GM04504 (cell line): ENCODE measurements around the gene KNL1.
"Not testable (repeated sequence)": the region's sequence is repeated elsewhere in the genome, so short reads cannot be mapped to it uniquely, and the experiment has no call there.

ENCODE experiments used
- DNase-seq: peaks from one replicate; pipeline ENCODE4 v3.0.0-alpha.2; 2012; ENCODE audit warnings: low read depth

Gene KNL1

DNA sequence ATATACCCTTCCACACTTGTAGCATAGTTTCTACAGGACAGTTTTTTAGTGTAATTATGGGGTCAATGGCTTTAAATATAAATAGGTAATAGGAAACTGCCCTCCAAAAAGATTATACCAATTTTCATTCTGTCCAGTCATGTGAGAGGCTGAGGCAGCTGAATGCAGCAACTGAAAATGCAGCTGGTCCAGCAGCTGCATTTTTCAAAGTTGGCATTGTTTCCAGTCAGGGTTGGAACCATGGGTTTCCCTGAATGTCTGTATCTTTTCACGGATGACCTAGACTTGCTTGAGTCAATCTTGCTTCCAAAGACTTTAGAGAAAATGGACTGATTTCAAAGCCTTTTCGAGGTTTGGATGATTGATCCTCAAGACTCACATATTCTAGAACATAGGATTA lies 9.9 kb upstream of the KNL1 start:
- no peak for DNase-seq

DNA sequence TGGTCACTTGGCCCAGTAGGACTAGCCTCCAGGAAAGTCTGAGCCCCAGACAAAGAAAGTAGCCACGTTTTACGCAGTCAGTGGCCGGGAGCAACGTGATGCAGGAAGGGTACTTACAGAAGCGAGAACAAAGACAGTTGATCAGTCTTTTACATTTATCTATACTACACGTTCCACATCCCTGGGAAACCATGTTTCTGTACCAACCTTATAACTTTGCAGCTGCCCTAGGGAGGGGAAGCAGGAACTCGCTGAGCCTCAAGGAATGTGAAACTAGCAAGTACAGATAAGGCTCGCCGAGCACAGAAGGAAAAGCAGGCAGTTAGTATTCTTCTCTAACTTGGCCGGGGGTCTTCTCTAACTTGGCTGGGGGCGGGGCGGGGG lies 3.4 kb upstream of the KNL1 start:
- no peak for DNase-seq

DNA sequence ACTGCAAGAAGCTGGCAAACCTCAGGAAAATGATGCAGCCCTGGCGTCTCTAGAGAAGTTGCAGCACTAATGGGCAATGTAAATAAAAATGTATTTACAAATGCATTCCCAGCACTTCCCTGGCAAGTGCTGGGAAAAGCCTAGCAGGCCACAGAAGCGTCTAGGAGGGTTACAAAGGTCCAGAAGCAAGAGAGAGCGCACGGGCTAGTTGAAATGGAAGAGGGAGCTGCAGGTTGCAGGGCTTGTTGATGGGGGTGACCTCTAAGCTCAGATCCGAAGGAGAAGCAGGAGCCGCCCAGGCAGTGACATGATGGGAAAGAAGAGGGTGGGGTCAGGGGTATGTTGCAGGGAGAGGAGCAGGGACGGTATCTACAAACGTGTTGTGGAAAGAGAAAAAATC lies 2.7 kb upstream of the KNL1 start:
- no peak for DNase-seq

DNA sequence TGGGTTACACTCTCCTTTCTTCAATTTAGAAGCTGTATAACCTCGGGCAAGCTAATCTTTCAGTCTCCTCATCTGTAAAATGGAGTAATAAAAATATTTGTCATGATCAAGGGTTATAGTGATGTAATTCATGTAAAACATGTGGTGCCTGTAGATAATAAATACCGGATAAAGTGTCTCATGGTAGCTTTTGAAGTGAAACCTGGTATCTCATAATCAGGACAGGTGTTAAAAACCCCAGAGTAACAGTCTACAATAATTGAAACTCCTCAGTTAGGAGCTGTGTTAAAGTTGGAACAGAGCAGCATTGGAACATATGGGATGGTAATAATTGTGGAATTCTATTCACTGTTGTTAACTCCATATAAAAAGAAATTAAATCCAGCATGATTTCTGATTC lies 884 bp upstream of the KNL1 start:
- no peak for DNase-seq

DNA sequence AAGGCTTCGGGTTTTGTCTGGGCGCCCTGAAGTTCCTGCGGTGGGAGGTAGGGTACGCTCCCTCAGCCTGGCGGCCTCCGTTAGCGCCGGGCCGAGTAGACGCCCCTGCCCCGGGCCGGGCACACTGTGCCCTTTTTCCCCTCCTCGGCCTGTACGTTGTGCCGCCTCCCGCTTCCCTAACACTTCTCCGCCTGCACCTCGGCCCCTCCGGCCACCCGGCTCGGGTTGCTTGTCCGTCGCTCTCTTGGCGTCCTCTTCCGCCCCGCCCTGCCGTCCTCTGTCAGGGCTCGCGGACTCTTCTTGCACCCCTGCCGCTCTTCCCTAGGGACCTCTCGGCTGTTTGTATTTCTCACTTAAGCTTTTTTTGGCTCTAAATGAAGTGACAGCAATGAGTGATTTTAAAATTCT lies 384 bp downstream of the KNL1 start:
- peak; percentile 15 for DNase-seq

DNA sequence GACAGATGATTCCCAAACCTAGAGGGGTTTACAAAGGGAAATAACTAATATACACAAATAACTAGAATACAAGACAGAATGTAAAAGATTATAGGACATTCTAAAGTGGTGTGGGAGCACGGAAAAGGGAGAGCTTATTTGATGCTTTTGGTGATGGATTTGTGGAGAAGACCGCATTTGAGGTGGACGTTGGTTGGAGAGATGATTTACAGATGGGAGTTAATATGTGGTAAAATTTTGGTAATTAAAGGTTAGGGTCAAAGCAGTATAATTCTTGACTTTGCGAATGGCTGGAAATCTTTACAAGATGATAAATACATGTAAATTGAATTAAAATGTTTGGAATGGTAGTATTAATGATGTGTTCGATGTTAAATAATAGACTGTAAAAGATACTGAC lies 1.2 kb downstream of the KNL1 start:
- no peak for DNase-seq

DNA sequence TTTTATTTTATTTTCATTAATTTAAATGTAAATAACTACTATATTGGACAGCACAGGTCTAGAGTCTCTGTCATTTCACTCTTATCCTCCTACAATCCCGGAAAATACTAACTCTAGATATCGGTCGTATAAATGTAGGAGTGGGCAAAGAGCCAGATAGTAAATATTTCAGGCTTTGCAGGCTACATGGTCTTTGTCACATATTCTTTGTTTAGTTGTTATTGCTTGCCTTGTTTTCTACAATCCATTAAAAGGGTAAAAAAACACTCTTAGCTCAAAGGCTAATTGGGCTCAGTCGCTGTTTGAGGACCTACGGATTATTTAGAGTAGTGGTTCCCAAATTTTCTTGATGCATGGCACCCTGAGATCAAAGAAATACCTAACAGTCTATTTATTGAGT lies 1.7 kb downstream of the KNL1 start:
- no peak for DNase-seq

DNA sequence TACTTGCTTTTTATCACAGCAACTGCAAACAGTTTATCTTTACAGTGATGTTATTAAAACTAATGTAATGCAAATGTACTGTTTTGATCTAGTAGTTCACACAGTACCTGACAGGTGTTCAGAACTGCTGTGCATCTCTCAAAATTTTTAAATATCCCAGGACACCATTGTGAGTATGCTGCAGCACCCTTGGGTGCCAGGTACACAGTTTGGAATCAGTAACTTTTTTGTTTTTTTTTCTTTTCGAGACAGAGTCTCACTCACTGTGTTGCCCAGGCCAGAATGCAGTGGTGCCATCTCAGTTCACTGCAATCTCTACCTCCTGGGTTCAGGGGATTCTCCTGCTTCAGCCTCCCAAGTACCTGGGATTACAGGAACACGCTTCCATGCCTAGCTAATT lies 3.0 kb downstream of the KNL1 start:
- no peak for DNase-seq

DNA sequence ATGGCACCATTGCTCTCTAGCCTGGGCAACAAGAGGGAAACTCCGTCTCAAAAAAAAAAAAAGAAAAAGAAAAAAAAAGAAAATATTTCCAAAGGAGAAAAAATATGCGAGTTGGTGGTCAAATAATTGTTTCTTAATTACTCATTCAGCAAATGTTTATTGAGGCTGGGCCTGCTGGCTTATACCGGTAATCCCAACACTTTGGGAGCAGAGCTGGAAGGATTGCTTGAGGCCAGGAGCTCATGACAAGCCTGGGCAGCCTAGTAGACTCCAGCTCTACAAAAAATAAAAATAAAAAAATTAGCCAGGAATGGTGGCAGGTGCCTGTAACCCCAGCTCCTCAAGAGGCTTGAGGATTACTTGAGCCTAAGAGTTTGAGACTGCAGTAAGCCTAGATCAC lies 4.1 kb downstream of the KNL1 start:
- no peak for DNase-seq

DNA sequence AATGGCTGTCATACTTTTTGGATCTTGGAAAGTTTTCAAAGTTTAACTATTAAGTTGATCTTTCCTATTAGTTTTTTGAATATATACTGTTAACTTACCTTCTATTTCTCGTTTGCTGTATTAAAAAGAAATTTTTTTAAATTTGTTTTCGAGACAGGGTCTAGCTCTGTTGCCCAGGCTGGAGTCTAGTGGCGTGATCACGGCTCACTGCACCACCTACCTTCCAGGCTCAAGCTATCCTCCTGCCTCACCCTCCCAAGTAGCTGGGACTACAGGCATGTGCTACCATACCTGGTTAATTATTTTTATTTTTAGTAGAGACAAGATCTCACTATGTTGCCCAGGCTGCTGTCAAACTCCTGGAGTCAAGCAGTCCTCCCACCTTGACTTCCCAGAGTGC lies 4.6 kb downstream of the KNL1 start:
- DNase-seq: no peak

DNA sequence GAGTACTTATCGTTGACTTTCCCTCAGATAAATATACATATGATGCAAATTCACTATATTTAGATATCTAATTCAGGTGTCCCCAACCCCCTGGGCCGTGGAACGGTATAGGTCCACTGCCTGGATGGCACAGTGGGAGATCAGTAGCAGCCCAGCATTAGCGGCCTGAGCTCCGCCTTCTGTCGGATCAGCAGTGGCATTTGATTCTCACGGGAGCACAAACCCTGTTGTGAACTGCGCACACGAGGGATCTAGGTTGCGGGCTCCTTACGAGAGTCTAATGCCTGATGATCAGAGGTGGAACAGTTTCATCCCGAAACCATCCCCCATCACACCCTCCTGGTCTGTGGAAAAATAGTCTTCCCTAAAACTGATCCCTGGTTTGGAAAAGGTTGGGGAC lies 6.9 kb downstream of the KNL1 start:
- DNase-seq: no peak

DNA sequence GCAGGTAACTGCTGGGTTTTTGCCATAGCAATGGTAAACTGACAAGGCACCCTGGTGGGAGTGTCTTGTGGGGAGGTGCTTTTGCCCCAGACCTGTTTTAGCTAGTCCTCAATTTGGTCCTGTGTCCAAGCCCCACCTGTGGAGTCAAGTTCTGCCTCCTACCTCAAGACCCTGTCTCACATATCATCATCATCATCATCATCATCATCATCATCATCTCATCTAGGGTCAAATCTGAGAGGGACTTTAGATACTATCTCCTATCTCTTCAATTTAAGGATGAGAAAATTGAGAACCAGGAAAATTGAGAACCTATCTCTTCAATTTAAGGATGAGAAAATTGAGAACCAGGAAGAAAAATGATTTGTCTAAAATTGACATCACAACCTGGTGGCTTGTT lies 9.9 kb downstream of the KNL1 start:
- no peak for DNase-seq

DNA sequence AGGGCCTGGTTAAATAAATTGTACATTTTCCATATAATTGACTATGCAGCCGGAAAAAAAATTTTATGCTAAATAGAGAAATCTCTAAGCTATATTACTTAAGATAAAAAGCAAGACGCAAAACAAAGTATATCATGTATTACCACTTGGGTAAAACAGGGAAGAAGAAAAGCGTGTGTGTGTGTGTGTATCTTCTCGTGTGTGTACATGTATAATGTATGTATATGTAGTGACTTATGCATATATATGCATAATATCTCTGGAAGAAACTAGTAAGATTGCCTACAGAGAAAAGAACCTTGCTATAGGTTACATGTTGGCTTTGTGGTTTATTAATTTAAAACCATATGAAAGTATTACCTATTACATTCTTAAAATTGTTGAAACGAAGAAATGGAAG lies 19.0 kb downstream of the KNL1 start:
- DNase-seq: no peak

DNA sequence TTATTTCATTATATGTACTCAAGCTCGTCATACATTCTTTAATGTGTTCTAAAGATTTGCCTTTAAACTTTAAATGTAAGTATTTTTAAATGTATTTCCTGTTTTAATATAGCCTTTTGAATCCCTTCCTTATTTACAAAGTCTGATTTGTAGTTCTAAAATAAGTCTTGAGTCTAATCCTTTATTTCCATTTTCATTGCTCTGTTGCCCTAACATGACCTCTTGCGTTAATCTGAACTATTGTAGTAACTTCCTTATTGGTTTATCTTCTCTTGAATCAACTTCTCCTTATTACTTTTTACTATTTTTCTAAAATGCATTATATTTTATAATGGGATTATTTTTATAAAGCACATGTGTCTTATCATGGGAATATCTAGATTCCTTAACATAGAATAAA lies 24.0 kb downstream of the KNL1 start:
- DNase-seq: no peak

DNA sequence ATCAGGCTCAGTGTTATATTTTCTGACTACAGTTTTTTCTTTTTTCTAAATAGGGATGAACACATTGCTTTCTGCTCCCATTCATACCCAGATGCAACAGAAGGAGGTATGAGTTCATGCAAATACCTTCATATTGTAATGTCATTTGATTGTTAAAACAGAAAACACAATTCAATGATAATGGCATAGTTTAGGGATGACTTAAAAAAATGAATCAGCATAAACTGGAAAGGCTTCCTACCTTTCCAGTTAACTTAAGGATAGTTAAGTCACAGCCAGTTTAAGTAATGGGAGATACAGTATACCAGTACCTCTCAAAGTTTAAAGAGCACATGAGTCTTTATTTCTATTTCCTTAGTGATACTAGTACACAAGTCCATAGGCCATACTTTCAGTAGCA lies 24.9 kb downstream of the KNL1 start:
- DNase-seq: no peak

DNA sequence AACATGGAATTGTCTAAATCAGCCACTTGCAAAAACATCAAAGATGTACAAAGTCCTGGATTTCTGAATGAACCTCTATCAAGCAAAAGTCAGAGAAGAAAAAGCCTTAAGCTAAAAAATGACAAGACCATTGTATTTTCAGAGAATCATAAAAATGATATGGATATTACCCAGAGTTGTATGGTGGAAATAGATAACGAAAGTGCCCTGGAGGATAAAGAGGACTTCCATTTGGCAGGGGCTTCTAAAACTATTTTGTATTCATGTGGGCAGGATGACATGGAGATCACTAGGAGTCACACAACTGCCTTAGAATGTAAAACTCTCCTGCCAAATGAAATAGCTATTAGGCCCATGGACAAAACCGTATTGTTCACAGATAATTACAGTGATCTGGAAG lies 29.3 kb downstream of the KNL1 start:
- DNase-seq: no peak

DNA sequence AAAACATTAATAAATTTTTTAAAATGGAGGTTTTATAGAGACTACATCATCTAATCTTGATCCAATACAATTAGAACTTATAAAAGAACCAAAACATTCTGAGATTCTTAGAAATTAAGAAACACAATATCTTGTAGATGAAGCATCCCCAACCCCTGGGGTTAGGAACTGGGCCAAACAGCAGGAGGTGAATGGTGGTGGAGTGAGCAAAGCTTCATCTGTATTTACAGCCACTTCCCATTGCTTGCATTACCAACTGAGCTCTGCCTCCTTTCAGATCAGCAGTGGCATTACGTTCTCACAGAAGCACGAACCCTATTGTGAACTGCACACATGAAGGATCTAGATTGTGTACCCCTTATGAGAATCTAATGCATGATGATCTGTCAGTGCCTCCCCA lies 36.3 kb downstream of the KNL1 start:
- DNase-seq: no peak

DNA sequence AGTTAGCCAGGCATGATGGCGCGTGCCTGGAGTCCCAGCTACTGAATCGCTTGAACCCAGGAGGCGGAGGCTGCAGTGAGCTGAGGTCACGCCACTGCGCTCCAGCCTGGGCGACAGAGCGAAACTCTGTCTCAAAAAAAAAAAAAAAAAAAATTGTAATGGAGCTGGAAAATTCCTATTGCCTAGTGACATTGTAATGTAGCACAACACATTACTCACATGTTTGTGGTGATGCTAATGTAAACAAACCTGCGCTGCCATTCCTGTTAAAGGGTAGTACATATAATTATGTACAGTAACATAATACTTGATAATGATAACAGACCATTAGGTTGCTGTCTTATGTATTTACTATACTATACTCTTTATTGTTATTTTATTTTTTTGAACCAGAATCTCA lies 39.1 kb downstream of the KNL1 start:
- no peak for DNase-seq

DNA sequence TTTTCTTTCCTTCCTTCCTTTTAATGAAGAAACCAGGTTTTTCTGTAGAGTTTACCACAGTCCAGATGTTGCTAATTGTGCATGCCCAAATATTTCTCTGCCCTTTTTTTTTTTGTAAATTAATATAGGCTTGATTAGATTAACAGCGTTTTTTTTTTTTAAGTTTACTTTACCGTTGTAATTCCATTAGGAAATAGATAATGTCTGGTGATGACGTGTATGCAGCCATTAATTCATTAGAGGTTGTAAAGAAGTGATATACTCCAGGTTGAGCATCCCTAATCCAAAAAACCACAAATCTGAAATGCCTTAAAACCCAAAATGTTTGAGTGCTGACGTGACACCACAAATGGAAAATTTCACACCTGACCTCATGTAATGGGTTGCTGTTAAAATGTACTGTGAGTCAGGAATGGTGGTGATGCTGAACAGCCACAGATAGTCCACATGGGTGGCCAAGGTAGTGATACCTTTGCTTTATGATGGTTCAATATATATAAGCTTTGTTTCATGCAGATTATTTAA lies 43.2 kb downstream of the KNL1 start:
- DNase-seq: no peak

DNA sequence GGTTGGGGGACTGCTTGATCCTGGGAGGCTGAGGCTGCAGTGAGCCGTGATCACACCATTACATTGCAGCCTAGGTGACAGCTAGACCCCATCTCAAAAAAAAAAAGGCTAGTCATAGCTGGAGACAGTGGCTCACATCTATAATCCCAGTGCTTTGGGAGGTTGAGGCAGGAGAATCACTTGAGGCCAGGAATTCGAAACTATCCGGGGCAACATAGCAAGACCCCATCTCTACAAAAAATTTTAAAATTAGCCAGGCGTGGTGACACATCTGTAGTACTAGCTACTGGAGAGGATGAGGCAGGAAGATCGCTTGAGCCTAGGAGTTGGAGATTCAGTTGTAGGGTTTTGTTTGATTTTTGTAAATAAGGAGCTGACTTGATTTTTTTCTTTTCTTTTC lies 45.6 kb downstream of the KNL1 start:
- no peak for DNase-seq

DNA sequence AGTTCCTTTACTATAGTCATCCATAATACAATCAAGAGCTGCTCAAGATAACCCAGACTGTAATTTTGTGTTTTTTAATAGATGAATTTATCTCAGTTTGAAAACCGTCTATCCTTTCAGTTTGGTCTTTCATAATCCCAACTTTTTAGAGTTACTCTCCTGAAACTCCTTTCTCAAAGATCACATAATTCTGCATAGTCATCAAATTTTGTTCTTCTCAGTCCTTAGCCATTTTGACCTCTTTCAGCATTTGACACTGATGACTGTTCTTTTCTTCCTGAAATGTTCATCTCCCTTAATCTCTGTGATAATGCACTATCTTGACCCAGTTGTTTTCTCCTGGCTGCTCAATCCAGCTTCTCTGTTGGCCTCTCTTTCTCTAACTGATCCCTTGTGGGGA lies 53.5 kb downstream of the KNL1 start:
- no peak for DNase-seq

DNA sequence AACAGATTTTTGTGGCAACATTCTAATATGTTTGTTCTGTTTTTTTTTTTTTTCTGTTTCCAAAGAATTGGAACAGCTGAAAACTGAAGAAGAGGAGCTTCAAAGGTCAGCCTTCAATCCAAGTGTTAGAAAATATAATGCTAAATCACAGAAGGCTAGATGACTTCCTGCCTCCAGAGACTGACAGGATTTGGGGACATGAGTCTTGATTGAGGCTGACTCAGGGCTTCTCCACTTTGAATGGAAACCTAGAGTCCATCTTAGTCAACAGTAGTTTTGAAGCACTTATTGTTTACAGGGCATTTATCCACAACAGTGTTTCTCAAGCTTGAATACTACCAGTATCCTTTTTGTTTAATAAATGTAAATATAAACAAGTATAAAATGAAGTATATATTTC lies 56.4 kb downstream of the KNL1 start:
- DNase-seq: no peak

DNA sequence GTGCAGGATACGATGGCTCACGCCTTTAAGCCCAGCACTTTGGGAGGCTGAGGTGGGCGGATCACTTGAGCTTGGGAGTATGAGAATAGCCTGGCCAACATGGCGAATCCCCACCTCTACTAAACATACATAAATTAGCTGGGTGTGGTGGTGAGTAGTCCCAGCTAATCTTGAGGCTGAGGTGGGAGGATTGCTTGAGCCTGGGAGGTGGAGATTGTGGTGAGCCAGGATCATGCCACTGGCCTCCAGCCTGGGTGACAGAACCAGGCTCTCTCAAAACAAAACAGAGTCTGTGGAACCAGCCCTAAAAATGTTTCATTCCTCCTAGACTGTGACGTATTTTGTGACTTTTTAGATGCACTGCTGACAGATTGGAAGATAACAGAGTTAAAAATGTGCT lies 66.6 kb downstream of the KNL1 start:
- DNase-seq: no peak

DNA sequence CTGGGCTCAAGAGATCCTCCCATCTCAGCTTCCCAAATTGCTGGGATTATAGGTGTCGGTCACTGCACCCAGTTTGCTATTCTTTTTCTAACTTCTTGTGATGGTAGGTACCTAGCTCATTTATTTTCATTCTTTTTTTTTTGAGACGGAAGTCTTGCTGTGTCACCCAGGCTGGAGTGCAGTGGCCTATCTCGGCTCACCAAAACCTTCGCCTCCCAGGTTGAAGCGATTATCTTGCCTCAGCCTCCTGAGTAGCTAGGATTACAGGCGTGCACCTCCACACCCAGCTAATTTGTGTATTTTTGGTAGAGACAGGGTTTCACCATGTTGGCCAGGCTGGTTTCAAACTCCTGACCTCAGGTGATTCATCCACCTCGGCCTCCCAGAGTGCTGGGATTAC lies 70.9 kb downstream of the KNL1 start:
- DNase-seq: no peak

DNA sequence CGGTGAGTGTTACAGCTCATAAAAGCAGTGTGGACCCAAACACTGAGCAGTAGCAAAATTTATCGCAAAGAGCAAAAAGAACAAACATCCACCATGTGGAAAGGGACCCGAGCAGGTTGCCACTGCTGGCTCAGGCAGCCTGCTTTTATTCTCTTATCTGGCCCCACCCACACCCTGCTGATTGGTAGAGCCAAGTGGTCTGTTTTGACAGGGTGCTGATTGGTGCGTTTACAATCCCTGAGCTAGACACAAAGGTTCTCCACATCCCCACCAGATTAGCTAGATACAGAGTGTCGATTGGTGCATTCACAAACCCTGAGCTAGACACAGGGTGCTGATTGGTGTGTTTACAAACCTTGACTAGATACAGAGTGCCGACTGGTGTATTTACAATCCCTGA lies 82.2 kb downstream of the KNL1 start:
- not testable (repeated sequence) for DNase-seq
